Naive thymus-derived CD4-positive, alpha-beta T cell (primary cell): Measurements from ENCODE around the gene RFX8. TPM values are rescaled to one million over a fixed set of nuclear protein-coding genes. Genes with fewer than 3 reads are reported as not detected.

Source experiments
- ATAC-seq: fragments of 150-1000 bp; cut with Tn5 transposase; 2 replicates; pipeline ENCODE4 v1.10.0; 2021; ENCODE audit warnings: mild to moderate bottlenecking, moderate library complexity
- CTCF ChIA-PET: fragments of 350-600 bp; sonication (Branson Sonifier 250); formaldehyde crosslinking; loops from one replicate; lab custom pipeline; 2021; ENCODE audit warnings: antibody characterized with exemption; lab: Charles Lee
- POLR2A ChIA-PET: fragments of 350-600 bp; sonication (Branson Sonifier 250); formaldehyde crosslinking; loops from one replicate; lab custom pipeline; 2021; ENCODE audit warnings: antibody characterized with exemption, inconsistent platforms; lab: Charles Lee
- DNase-seq, 9 donors: peaks; one replicate each; pipeline versions ENCODE4 v3.0.0 to v3.0.0-alpha.2; 2020 to 2022; ENCODE audit warnings: mixed read lengths in 1 of 9
- H3K27ac ChIP-seq: one replicate; pipeline ENCODE4 v1.7.0; 2013; ENCODE audit warnings: mild to moderate bottlenecking, low read depth, low read length, moderate library complexity
- H3K27me3 ChIP-seq, 2 donors: one replicate each; pipeline ENCODE4 v1.7.0; 2013; ENCODE audit warnings: low read length in 2 of 2, mild to moderate bottlenecking in 2 of 2, moderate library complexity in 2 of 2; ENCODE audit not compliant: control insufficient read depth in 2 of 2, insufficient read depth in 2 of 2
- H3K36me3 ChIP-seq, 3 experiments: 1 replicate in 2 of 3; 2 replicates in 1 of 3; pipeline ENCODE4 v1.7.0; 2013; ENCODE audit warnings: low read length in 3 of 3, mild to moderate bottlenecking in 3 of 3, moderate library complexity in 1 of 3; ENCODE audit not compliant: insufficient read depth in 3 of 3, control insufficient read depth in 2 of 3
- H3K4me1 ChIP-seq, 2 donors: one replicate each; pipeline ENCODE4 v1.7.0; 2013; ENCODE audit warnings: low read length in 2 of 2, mild to moderate bottlenecking in 2 of 2, moderate library complexity in 1 of 2; ENCODE audit not compliant: control insufficient read depth in 2 of 2, insufficient read depth in 2 of 2
- H3K4me3 ChIP-seq: 2 replicates; pipeline ENCODE4 v1.7.0; 2013; ENCODE audit warnings: mild to moderate bottlenecking, low read length
- H3K9me3 ChIP-seq, 3 experiments: 1 replicate in 2 of 3; 2 replicates in 1 of 3; pipeline ENCODE4 v1.7.0; 2013; ENCODE audit warnings: low read length in 3 of 3; ENCODE audit not compliant: control insufficient read depth in 2 of 3
- H3K27ac Mint-ChIP-seq, 9 donors: one replicate each; pipeline ENCODE4 v1.8.0; 2020 to 2022; ENCODE audit warnings: mixed read lengths in 9 of 9, mild to moderate bottlenecking in 8 of 9, moderate library complexity in 5 of 9, inconsistent platforms in 2 of 9
- H3K27me3 Mint-ChIP-seq, 5 donors: one replicate each; pipeline ENCODE4 v1.8.0; 2021 to 2022; ENCODE audit warnings: mixed read lengths in 5 of 5, mild to moderate bottlenecking in 1 of 5
- H3K36me3 Mint-ChIP-seq, 5 donors: one replicate each; pipeline ENCODE4 v1.8.0; 2020 to 2022; ENCODE audit warnings: mixed read lengths in 5 of 5, mild to moderate bottlenecking in 3 of 5, inconsistent platforms in 1 of 5
- H3K4me1 Mint-ChIP-seq, 7 donors: one replicate each; pipeline ENCODE4 v1.8.0; 2020 to 2022; ENCODE audit warnings: mixed read lengths in 7 of 7, mild to moderate bottlenecking in 3 of 7, inconsistent platforms in 1 of 7
- H3K4me3 Mint-ChIP-seq, 10 donors: one replicate each; pipeline ENCODE4 v1.8.0; 2020 to 2022; ENCODE audit warnings: mild to moderate bottlenecking in 10 of 10, mixed read lengths in 10 of 10, moderate library complexity in 6 of 10, inconsistent platforms in 2 of 10
- H3K9me3 Mint-ChIP-seq, 11 donors: one replicate each; pipeline ENCODE4 v1.8.0; 2020 to 2022; ENCODE audit warnings: mixed read lengths in 11 of 11, mild to moderate bottlenecking in 4 of 11, inconsistent platforms in 1 of 11, moderate library complexity in 1 of 11
- intact Hi-C, 2 donors: fragments of 100-400 bp; cut with micrococcal nuclease; formaldehyde crosslinking; loops; one replicate each; pipeline ENCODE4 v1.15.1; 2023
- polyA plus RNA-seq, 2 donors: library from polyadenylated mRNA; unstranded; fragments of 300-500 nt; fragmentation: Illumina TruSeq; gene quantifications; one replicate each; pipeline ENCODE4 v1.2.3, GENCODE V29; 2021
- total RNA-seq, 6 experiments: library from RNA in 5 of 6; stranded (reverse) in 5 of 6; gene quantifications; 1 replicate in 5 of 6; 2 replicates in 1 of 6; pipeline ENCODE4 v1.2.3 and lab custom pipeline; 2021 to 2026

RFX8 gene
- total and polyA plus RNA-seq, 7 experiments from 2014 or later = 0.24 to 2.0 (median 0.88) TPM; not detected in 3

GRCh38 chr2:101371636-101372035 lies 103.3 kb downstream of the RFX8 start:
- H3K27me3 Mint-ChIP-seq = peaks cover 0 to 17% (median 0%) of the 10 kb centered on the region in 5 donors
- no peak overlapping the region for H3K4me3 ChIP-seq
- no peak overlapping the region for H3K27ac ChIP-seq
- ATAC-seq = no peak
- intact Hi-C loops = no loop called here
- peaks cover 12 to 26% (median 23%) of the 10 kb centered on the region in 7 donors for H3K4me1 Mint-ChIP-seq
- POLR2A ChIA-PET = no interaction called here
- H3K27me3 ChIP-seq = no peaks in the 10 kb centered on the region
- H3K27ac Mint-ChIP-seq = no peak overlapping the region
- H3K9me3 ChIP-seq = no peaks in the 10 kb centered on the region
- H3K9me3 Mint-ChIP-seq = peaks cover 0 to 13% (median 2%) of the 10 kb centered on the region in 11 donors
- peaks cover 0 to 10% (median 0%) of the 10 kb centered on the region in 5 donors for H3K36me3 Mint-ChIP-seq
- H3K36me3 ChIP-seq = no peaks in the 10 kb centered on the region
- no peak for DNase-seq
- H3K4me1 ChIP-seq = peaks cover 0 to 8% of the 10 kb centered on the region in 2 donors
- no peak overlapping the region for H3K4me3 Mint-ChIP-seq
- CTCF ChIA-PET = no interaction called here

GRCh38 chr2:101369100-101369499 lies 105.8 kb downstream of the RFX8 start:
- Mint-ChIP-seq H3K27me3 (peaks cover 0 to 32% (median 0%) of the 10 kb centered on the region in 5 donors), H3K4me1 (peaks cover under 1 to 11% (median 6%) of the 10 kb centered on the region in 7 donors), H3K4me3 (no peak overlapping the region), H3K36me3 (peaks cover 0 to 10% (median 0%) of the 10 kb centered on the region in 5 donors), H3K9me3 (peaks cover 0 to 13% (median 2%) of the 10 kb centered on the region in 11 donors), H3K27ac (no peak overlapping the region)
- H3K27ac ChIP-seq = no peak overlapping the region
- H3K9me3 ChIP-seq = no peaks in the 10 kb centered on the region
- POLR2A ChIA-PET = interaction anchor here (1.4 kb wide), 1 partner anchor 8 kb away, joined by 5 read pairs; no protein-coding TSS in a partner anchor
- no peaks in the 10 kb centered on the region for H3K36me3 ChIP-seq
- H3K4me3 ChIP-seq = no peak overlapping the region
- DNase-seq (no peak), ATAC-seq (no peak)
- H3K27me3 ChIP-seq = no peaks in the 10 kb centered on the region
- intact Hi-C loops = no loop called here
- H3K4me1 ChIP-seq = no peaks in the 10 kb centered on the region
- CTCF ChIA-PET = no interaction called here

- ChIA-PET POLR2A (no interaction called here), CTCF (no interaction called here)
- Histone ChIP-seq H3K9me3 (no peaks in the 10 kb centered on the region), H3K27me3 (no peaks in the 10 kb centered on the region), H3K27ac (no peak overlapping the region), H3K36me3 (no peaks in the 10 kb centered on the region), H3K4me1 (no peaks in the 10 kb centered on the region), H3K4me3 (no peak overlapping the region)
- no peak overlapping the region for H3K4me3 Mint-ChIP-seq
- H3K27ac Mint-ChIP-seq = no peak overlapping the region
- peaks cover 0 to 11% (median 2%) of the 10 kb centered on the region in 11 donors for H3K9me3 Mint-ChIP-seq
- peaks cover 0 to 32% (median 0%) of the 10 kb centered on the region in 5 donors for H3K27me3 Mint-ChIP-seq
- intact Hi-C loops = no loop called here
- no peak for ATAC-seq
- DNase-seq = no peak
- peaks cover 1 to 12% (median 3%) of the 10 kb centered on the region in 7 donors for H3K4me1 Mint-ChIP-seq
- H3K36me3 Mint-ChIP-seq = peaks cover 0 to 9% (median 0%) of the 10 kb centered on the region in 5 donors
These were observed 106.5 kb downstream of the RFX8 start for GRCh38 chr2:101368376-101368775.

- ChIA-PET CTCF (no interaction called here), POLR2A (no interaction called here)
- no peak for ATAC-seq
- peaks cover 0 to 4% (median 0%) of the 10 kb centered on the region in 11 donors for H3K9me3 Mint-ChIP-seq
- peaks cover 0 to 2% (median 0%) of the 10 kb centered on the region in 5 donors for H3K36me3 Mint-ChIP-seq
- H3K4me3 Mint-ChIP-seq = no peak overlapping the region
- no peak for DNase-seq
- H3K4me3 ChIP-seq = no peak overlapping the region
- H3K36me3 ChIP-seq = no peaks in the 10 kb centered on the region
- no peak overlapping the region for H3K27ac ChIP-seq
- intact Hi-C loops = no loop called here
- no peak overlapping the region for H3K27ac Mint-ChIP-seq
- H3K9me3 ChIP-seq = no peaks in the 10 kb centered on the region
- peaks cover 0 to 32% (median 0%) of the 10 kb centered on the region in 5 donors for H3K27me3 Mint-ChIP-seq
- peaks cover 1 to 12% (median 2%) of the 10 kb centered on the region in 7 donors for H3K4me1 Mint-ChIP-seq
- no peaks in the 10 kb centered on the region for H3K27me3 ChIP-seq
- peaks cover 3 to 4% of the 10 kb centered on the region in 2 donors for H3K4me1 ChIP-seq
These were observed 107.4 kb downstream of the RFX8 start for GRCh38 chr2:101367508-101367907.

GRCh38 chr2:101364878-101365277 lies 110.0 kb downstream of the RFX8 start:
- ChIA-PET POLR2A (interaction anchor here (0.6 kb wide), 1 partner anchor 62 kb away, joined by 3 read pairs; no protein-coding TSS in a partner anchor), CTCF (no interaction called here)
- Histone ChIP-seq H3K9me3 (no peaks in the 10 kb centered on the region), H3K4me3 (no peak overlapping the region), H3K4me1 (peaks cover 18 to 26% of the 10 kb centered on the region in 2 donors), H3K27ac (no peak overlapping the region), H3K27me3 (no peaks in the 10 kb centered on the region), H3K36me3 (no peaks in the 10 kb centered on the region)
- ATAC-seq = no peak
- Mint-ChIP-seq H3K4me3 (no peak overlapping the region), H3K4me1 (peaks cover 26 to 31% (median 28%) of the 10 kb centered on the region in 7 donors), H3K9me3 (peaks cover 0 to 4% (median 0%) of the 10 kb centered on the region in 11 donors), H3K27ac (peak overlapping the region in 1 of 9 donors; percentile 45), H3K27me3 (peaks cover 0 to 22% (median 0%) of the 10 kb centered on the region in 5 donors), H3K36me3 (peaks cover 0 to 2% (median 0%) of the 10 kb centered on the region in 5 donors)
- DNase-seq = no peak
- intact Hi-C loops = no loop called here

- peaks cover 0 to 4% (median 0%) of the 10 kb centered on the region in 5 donors for H3K36me3 Mint-ChIP-seq
- peaks cover 0 to 17% (median 0%) of the 10 kb centered on the region in 5 donors for H3K27me3 Mint-ChIP-seq
- H3K9me3 ChIP-seq = no peaks in the 10 kb centered on the region
- H3K4me1 Mint-ChIP-seq = peaks cover 26 to 37% (median 29%) of the 10 kb centered on the region in 7 donors
- peak overlapping the region in 1 of 9 donors; percentile 19 for H3K27ac Mint-ChIP-seq
- no peak for ATAC-seq
- no peaks in the 10 kb centered on the region for H3K27me3 ChIP-seq
- POLR2A ChIA-PET = interaction anchor here (0.6 to 1.3 kb wide), 5 partner anchors 11 to 109 kb away, joined by 3 to 4 read pairs (median 3); partner anchors contain the start of gene RNF149
- no peak overlapping the region for H3K4me3 ChIP-seq
- H3K27ac ChIP-seq = no peak overlapping the region
- H3K4me3 Mint-ChIP-seq = peak overlapping the region in 1 of 10 donors; percentile 35
- no peaks in the 10 kb centered on the region for H3K36me3 ChIP-seq
- CTCF ChIA-PET = interaction anchor here (0.7 to 2.9 kb wide), 3 partner anchors 20 to 488 kb away, joined by 5 to 14 read pairs (median 13); partner anchors contain the start of gene CREG2
- no peak for DNase-seq
- H3K4me1 ChIP-seq = peaks cover 18 to 26% of the 10 kb centered on the region in 2 donors
- intact Hi-C loops = no loop called here
- peaks cover 0 to 4% (median 0%) of the 10 kb centered on the region in 11 donors for H3K9me3 Mint-ChIP-seq
These were observed 112.1 kb downstream of the RFX8 start for GRCh38 chr2:101362777-101363176.
